Measurements from ENCODE around the gene SETD2. TPM values are rescaled to one million over a fixed set of nuclear protein-coding genes. Genes with fewer than 3 reads are reported as not detected.
A peak's percentile ranks its signal among the peaks of the same experiment; 100 is the strongest.

Gene SETD2
- total and polyA plus RNA-seq, 2 donors from 2014 or later, result 10.5 to 49.9 TPM

DNA sequence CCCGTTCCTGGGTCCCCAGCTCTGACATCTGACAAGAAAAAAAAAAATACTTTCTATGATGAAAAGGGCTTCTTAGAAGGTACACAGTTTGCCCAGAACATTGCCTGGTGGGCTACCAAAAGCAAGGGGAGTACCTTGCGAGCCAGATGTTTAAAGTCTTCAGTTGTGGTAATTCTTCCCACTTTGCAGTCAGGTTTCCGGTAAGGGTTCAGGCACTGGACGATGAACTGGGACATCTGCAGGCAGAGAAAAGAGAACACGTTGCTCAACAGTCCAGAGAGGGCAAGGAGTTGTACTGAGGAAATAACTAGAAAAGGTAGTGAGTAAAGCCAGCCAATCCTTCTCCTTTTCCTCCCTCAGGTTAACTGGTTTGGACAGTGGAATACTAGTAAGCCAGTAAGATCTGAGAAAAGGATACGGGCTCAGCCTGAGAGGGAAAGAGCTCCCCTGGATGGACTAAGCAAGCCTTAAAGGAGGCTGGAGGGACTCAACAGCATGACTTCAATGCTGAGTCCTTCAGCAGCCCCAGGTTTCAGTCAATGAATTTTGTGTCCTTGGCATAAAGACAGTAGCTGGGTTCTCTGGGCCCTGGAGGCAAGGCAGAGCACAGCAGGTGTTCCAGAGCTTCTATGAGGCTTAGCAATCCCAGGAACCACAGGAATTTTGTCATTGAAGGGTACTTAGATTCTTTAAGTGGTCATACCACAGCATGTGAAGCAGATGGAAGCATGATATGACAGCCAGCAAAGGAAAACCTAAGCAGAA is 146.2 kb downstream of the SETD2 start:
- no peak for TF ChIP-seq CTCF (IDR thresholded peaks at IDR 0.05; ENCODE audit: borderline replicate concordance, extremely low read depth, insufficient read depth)
- H3K27me3 ChIP-seq (ENCODE audit: control insufficient read depth, insufficient read depth, low read length), result no peaks in the 10 kb centered on the region
- peak overlapping the region in 1 of 2 donors; percentile 18 for H3K27ac ChIP-seq (ENCODE audit: low read depth in 2 of 2, low read length in 2 of 2)
- H3K36me3 ChIP-seq (ENCODE audit: control insufficient read depth in 2 of 3, insufficient read depth in 3 of 3, low read length in 3 of 3), result peaks cover 7 to 29% (median 21%) of the 10 kb centered on the region in 3 donors
- intact Hi-C loops (cut with DNase I), result no loop called here
- FAIRE-seq (no peak), DNase-seq (peak in 1 of 5 donors; percentile 4)
- H3K9ac ChIP-seq (ENCODE audit: low read length in 3 of 3), result no peak overlapping the region
- H3K4me3 ChIP-seq (ENCODE audit: low read length in 3 of 3), result no peak overlapping the region
- no peaks in the 10 kb centered on the region for H3K9me3 ChIP-seq (ENCODE audit: control insufficient read depth in 2 of 3, insufficient read depth in 1 of 3, low read length in 3 of 3)
- peaks cover 0 to 4% (median 0%) of the 10 kb centered on the region in 3 donors for H3K4me1 ChIP-seq (ENCODE audit: control insufficient read depth in 2 of 3, insufficient read depth in 2 of 3, low read depth in 1 of 3, low read length in 3 of 3)

GRCh38 chr3:47016934-47017435 is 146.9 kb downstream of the SETD2 start:
- no peaks in the 10 kb centered on the region for H3K9me3 ChIP-seq (ENCODE audit: control insufficient read depth in 2 of 3, insufficient read depth in 1 of 3, low read length in 3 of 3)
- no peak overlapping the region for H3K9ac ChIP-seq (ENCODE audit: low read length in 3 of 3)
- H3K4me3 ChIP-seq (ENCODE audit: low read length in 3 of 3), result no peak overlapping the region
- H3K4me1 ChIP-seq (ENCODE audit: control insufficient read depth in 2 of 3, insufficient read depth in 2 of 3, low read depth in 1 of 3, low read length in 3 of 3), result peaks cover 0 to 4% (median 0%) of the 10 kb centered on the region in 3 donors
- H3K27me3 ChIP-seq (ENCODE audit: control insufficient read depth, insufficient read depth, low read length), result no peaks in the 10 kb centered on the region
- peaks cover 7 to 29% (median 21%) of the 10 kb centered on the region in 3 donors for H3K36me3 ChIP-seq (ENCODE audit: control insufficient read depth in 2 of 3, insufficient read depth in 3 of 3, low read length in 3 of 3)
- DNase-seq (no peak), FAIRE-seq (no peak)
- intact Hi-C loops (cut with DNase I), result no loop called here
- H3K27ac ChIP-seq (ENCODE audit: low read depth in 2 of 2, low read length in 2 of 2), result peak overlapping the region in 1 of 2 donors; percentile 11
- no peak for TF ChIP-seq CTCF (IDR thresholded peaks at IDR 0.05; ENCODE audit: borderline replicate concordance, extremely low read depth, insufficient read depth)

DNA sequence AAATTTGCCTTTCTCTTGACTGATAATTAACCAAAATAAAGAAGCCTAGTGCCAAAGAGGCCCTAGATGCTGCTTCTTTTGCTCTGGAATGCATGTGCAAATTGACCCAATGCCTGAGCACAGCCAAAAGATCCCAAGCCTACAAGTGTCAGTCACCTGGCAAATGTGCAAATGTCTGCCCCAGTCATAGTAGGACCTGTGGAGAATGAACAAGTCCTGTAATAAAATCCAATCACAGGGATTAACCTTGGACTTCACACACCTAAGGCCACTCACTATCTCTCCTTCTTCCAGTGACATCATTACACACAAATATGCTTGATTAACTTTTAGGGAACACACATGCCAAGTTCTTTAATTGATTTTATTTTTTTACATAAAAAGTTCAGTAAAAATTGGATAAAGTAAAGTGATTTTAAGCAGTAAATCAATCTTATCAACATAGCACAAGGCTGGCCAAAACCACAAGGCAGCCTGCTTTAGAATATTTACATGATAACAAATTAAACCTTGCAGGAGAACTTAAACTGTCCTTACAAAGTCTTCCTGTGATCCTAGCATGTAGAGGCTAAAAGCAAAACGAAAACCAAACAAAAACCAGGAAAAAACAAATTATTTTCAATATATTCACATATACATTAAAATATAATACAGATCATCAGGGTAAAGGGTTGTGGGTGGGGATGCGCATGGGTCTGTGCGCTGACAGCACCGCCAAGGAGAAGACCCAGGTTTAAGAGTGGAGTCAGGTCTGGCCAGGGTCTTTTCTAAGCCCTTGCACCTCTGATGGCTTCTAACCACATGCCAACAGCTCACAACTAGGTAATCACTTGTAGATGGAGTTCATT is 147.6 kb downstream of the SETD2 start:
- H3K36me3 ChIP-seq (ENCODE audit: control insufficient read depth in 2 of 3, insufficient read depth in 3 of 3, low read length in 3 of 3), result peaks cover 7 to 29% (median 21%) of the 10 kb centered on the region in 3 donors
- DNase-seq (peak in 1 of 5 donors; percentile 26), FAIRE-seq (no peak)
- peaks cover 0 to 4% (median 0%) of the 10 kb centered on the region in 3 donors for H3K4me1 ChIP-seq (ENCODE audit: control insufficient read depth in 2 of 3, insufficient read depth in 2 of 3, low read depth in 1 of 3, low read length in 3 of 3)
- no peak for TF ChIP-seq CTCF (IDR thresholded peaks at IDR 0.05; ENCODE audit: borderline replicate concordance, extremely low read depth, insufficient read depth)
- H3K9me3 ChIP-seq (ENCODE audit: control insufficient read depth in 2 of 3, insufficient read depth in 1 of 3, low read length in 3 of 3), result no peaks in the 10 kb centered on the region
- H3K4me3 ChIP-seq (ENCODE audit: low read length in 3 of 3), result no peak overlapping the region
- H3K9ac ChIP-seq (ENCODE audit: low read length in 3 of 3), result no peak overlapping the region
- peak overlapping the region in 1 of 2 donors; percentile 11 for H3K27ac ChIP-seq (ENCODE audit: low read depth in 2 of 2, low read length in 2 of 2)
- no peaks in the 10 kb centered on the region for H3K27me3 ChIP-seq (ENCODE audit: control insufficient read depth, insufficient read depth, low read length)
- intact Hi-C loops (cut with DNase I), result no loop called here

Data from kidney (tissue), 14 donors.